ENCODE results near the gene CRISPLD2.

GRCh38 chr16:84887207-84887606 lies 67.4 kb downstream of the CRISPLD2 start:
- no peak for TF ChIP-seq CTCF (IDR thresholded peaks at IDR 0.05)
- no peak for TF ChIP-seq POLR2A (IDR thresholded peaks at IDR 0.05)

Measured in body of pancreas (tissue), 4 donors.